IPS-18a (cell line): ENCODE data around the gene FETUB.
A peak's percentile ranks its signal among the peaks of the same experiment; 100 is the strongest.

Source experiments
- H3K27ac ChIP-seq: one replicate; pipeline ENCODE4 v1.5.1; 2013; ENCODE audit warnings: low read length
- H3K27me3 ChIP-seq: one replicate; pipeline ENCODE4 v1.6.1; 2013; ENCODE audit warnings: mild to moderate bottlenecking, low read length; ENCODE audit not compliant: control insufficient read depth, insufficient read depth
- H3K36me3 ChIP-seq: one replicate; pipeline ENCODE4 v1.6.1; 2013; ENCODE audit warnings: low read depth, low read length; ENCODE audit not compliant: control insufficient read depth
- H3K4me1 ChIP-seq: one replicate; pipeline ENCODE4 v1.6.1; 2013; ENCODE audit warnings: low read depth, low read length; ENCODE audit not compliant: control insufficient read depth
- H3K4me3 ChIP-seq: one replicate; pipeline ENCODE4 v1.5.1; 2013; ENCODE audit warnings: low read length
- H3K9ac ChIP-seq: one replicate; pipeline ENCODE4 v1.6.1; 2013; ENCODE audit warnings: mild to moderate bottlenecking, low read length, moderate library complexity
- H3K9me3 ChIP-seq: one replicate; pipeline ENCODE4 v1.6.1; 2013; ENCODE audit warnings: low read depth, low read length; ENCODE audit not compliant: control insufficient read depth

The FETUB gene

DNA sequence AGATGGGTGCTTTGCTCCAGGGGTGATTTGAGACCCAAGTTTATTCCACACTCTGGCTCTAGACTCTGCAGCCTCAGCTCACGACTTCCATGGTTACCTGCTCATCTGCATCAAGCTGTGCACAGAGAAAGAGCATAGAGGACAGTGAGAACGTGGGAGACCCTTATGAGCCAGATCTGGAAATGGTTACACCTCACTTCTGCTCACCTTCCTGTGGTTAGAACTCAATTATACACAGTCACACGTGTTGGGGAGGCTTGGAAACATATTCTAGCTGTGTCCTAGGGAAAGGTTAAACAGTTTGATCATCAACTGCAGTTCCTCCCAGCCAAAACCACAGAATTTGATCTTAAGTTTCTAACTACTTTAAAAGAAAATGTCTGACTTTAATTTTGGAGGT, 1.8 kb downstream of the FETUB start:
- no peaks in the 10 kb centered on the region for H3K9me3 ChIP-seq
- H3K9ac ChIP-seq, result no peak overlapping the region
- H3K27ac ChIP-seq, result no peak overlapping the region
- H3K36me3 ChIP-seq, result no peaks in the 10 kb centered on the region
- peaks cover 8% of the 10 kb centered on the region for H3K4me1 ChIP-seq
- H3K27me3 ChIP-seq, result no peaks in the 10 kb centered on the region
- H3K4me3 ChIP-seq, result no peak overlapping the region

DNA sequence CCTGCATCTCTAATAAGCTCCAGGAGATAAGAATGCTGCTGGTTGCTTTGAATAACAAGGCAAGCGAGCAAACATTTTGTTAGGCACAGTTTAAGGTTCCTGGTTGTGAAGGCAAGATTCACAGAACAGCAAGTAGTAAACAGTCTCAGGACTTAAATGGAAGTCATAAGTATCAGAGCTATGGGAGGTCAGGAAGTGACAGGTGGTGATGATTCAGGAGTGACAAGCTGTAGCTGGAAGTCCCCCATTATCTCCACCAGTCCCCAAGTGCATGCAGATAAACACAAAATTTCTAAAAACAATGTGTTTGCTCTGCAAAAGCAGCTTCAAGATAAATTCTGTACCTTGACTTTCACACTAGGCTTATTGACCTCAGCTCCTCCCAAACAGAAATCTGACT, 3.3 kb downstream of the FETUB start:
- Histone ChIP-seq H3K9ac (no peak overlapping the region), H3K4me1 (peaks cover 8% of the 10 kb centered on the region), H3K36me3 (no peaks in the 10 kb centered on the region), H3K27me3 (no peaks in the 10 kb centered on the region), H3K27ac (no peak overlapping the region), H3K9me3 (no peaks in the 10 kb centered on the region), H3K4me3 (no peak overlapping the region)

DNA sequence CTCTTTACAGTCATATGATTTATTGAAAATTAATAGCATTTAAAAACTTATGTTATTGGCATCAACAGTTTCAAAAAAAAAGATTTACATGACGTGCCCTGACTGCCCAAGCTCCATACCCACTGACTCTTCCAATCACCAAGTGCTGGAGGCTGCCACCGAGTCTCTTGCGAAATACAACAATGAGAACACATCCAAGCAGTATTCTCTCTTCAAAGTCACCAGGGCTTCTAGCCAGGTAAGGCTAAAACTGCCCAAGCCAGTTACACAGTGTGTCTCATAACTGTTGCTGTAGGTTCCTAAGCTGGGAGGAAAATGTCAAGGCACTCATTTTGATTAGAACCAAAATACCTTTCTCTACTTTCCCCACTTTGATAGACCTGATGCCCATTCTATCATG, 4.5 kb downstream of the FETUB start:
- no peaks in the 10 kb centered on the region for H3K9me3 ChIP-seq
- no peak overlapping the region for H3K27ac ChIP-seq
- no peaks in the 10 kb centered on the region for H3K27me3 ChIP-seq
- no peak overlapping the region for H3K9ac ChIP-seq
- H3K4me3 ChIP-seq, result no peak overlapping the region
- H3K4me1 ChIP-seq, result peaks cover 8% of the 10 kb centered on the region
- no peaks in the 10 kb centered on the region for H3K36me3 ChIP-seq

GRCh38 chr3:186646106-186646505, 5.9 kb downstream of the FETUB start:
- Histone ChIP-seq H3K27me3 (no peaks in the 10 kb centered on the region), H3K27ac (no peak overlapping the region), H3K4me1 (peaks cover 8% of the 10 kb centered on the region), H3K9me3 (no peaks in the 10 kb centered on the region), H3K4me3 (no peak overlapping the region), H3K9ac (no peak overlapping the region), H3K36me3 (no peaks in the 10 kb centered on the region)

DNA sequence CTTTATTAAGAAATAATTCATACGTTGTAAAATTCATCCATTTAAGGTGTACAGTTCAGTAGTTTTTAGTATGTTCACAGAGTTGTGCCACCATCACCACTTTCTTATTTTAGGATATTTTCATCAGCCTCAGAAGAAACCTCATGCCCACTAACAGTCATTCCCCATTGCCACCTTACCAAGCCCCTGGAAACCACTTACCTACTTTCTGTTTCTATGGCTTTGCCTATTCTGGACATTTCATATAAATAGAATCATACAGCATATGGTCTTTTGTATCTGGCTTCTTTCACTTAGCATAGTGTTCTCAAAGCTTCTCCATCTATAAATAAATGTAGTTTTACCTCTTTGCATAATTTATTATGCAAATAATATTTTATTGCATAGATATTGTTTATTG, 6.6 kb downstream of the FETUB start:
- H3K27ac ChIP-seq, result no peak overlapping the region

DNA sequence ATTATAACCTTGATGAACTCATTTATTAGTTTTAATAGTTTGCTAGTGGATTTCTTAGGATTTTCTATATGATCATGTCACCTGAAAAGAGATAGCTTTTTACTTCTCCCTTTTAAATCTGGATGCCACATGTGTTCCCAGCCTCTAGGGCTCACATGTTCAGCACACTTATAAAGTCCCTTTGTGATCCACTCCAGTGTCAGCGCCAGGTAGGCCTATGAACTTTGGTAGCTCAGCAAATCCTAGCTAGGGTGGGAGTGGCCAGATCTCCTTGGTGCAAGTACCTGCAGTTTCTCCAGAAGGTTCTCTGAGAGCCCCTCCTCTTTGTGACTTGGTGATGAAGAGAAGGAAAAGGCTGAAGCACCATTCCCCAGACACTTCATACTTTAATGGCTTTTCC, 8.7 kb downstream of the FETUB start:
- Histone ChIP-seq H3K4me3 (no peak overlapping the region), H3K4me1 (no peaks in the 10 kb centered on the region), H3K27ac (no peak overlapping the region), H3K9ac (no peak overlapping the region), H3K36me3 (no peaks in the 10 kb centered on the region), H3K9me3 (no peaks in the 10 kb centered on the region), H3K27me3 (no peaks in the 10 kb centered on the region)

More for the DNA sequence above, 6.6 kb downstream of the FETUB start:
- Histone ChIP-seq H3K9ac (no peak overlapping the region), H3K4me1 (peaks cover 8% of the 10 kb centered on the region), H3K9me3 (no peaks in the 10 kb centered on the region), H3K36me3 (no peaks in the 10 kb centered on the region), H3K4me3 (no peak overlapping the region), H3K27me3 (no peaks in the 10 kb centered on the region)

DNA sequence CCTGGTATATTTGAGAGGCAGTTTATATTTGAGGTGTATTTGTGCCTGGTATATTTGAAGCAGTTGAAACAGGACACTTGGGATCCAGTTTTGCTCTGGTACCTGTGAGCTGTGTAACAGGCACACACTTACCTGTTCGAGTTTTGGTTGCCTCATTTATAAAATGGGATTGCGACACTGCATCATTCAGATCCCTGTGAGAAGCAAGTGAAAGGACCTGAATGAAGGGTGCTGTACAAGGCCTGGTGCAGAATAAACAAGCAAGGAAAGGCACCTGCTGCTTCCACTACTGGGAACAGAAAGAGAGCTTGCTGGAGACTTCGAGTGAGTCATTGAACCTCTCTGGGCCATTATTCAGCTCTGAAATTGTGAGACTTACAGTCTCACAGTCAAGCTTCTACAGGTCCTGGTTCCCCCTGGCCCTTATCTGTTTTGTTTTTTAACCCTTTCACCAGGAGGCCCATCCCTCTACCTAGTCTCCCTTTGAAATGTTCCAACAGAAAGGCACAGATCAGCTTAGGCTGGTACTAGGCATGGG, 11.5 kb downstream of the FETUB start:
- Histone ChIP-seq H3K36me3 (no peaks in the 10 kb centered on the region), H3K9me3 (no peaks in the 10 kb centered on the region), H3K27me3 (no peaks in the 10 kb centered on the region), H3K4me3 (no peak overlapping the region), H3K9ac (no peak overlapping the region), H3K4me1 (peaks cover 6% of the 10 kb centered on the region), H3K27ac (no peak overlapping the region)

DNA sequence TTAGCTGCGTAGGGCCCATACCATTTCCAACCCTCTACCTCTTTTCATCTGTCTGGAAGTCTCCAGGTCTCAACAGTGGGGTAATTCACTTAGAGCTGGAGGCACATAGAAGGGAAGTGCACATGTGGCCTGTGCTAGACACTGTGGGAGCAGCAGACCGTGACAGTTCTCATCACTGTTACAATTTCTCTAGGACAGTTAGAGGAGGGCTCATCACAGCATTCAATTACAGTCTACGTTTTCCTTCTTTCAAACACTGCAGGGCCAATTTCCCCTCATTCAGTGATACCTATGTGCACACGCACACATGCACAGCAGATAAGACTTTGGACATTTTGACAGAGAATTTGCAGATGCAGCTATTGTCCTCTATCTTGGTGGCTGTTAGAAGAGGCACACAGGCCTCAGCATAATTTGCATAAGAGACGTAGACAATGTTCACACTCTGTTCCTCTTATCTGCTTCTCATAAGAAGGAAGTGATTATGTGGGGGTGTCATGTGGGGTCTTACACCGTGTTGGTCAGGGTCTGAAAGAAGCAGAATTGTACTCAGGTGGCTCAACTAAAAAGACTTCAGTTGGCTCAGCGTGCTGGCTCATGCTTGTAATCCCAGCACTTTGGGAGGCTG, 13.0 kb downstream of the FETUB start:
- Histone ChIP-seq H3K4me1 (peaks cover 6% of the 10 kb centered on the region), H3K27ac (no peak overlapping the region), H3K9ac (no peak overlapping the region), H3K36me3 (no peaks in the 10 kb centered on the region), H3K27me3 (no peaks in the 10 kb centered on the region), H3K4me3 (no peak overlapping the region), H3K9me3 (no peaks in the 10 kb centered on the region)

DNA sequence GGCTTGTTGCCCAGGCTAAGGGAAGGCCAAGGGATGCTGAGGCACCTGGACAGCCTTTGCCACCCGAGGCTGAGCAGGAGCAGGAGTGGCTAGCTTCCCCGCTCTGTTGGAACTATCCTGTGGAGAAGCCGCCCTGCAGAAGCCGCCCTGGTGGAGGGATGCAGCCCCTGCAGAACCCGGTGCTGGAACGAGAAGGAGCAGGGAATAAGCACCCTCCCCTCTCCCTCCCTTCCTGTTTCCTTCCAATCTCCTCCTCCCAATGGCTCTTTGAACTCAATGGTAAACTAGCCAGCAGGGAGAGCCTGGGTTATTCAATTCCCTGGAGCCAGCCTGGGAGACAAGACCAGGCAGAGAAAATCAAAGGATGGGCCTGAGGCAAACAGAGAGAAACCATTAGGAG, 13.8 kb downstream of the FETUB start:
- Histone ChIP-seq H3K9me3 (no peaks in the 10 kb centered on the region), H3K9ac (no peak overlapping the region), H3K4me1 (peaks cover 6% of the 10 kb centered on the region), H3K4me3 (no peak overlapping the region), H3K36me3 (no peaks in the 10 kb centered on the region), H3K27ac (no peak overlapping the region), H3K27me3 (no peaks in the 10 kb centered on the region)

DNA sequence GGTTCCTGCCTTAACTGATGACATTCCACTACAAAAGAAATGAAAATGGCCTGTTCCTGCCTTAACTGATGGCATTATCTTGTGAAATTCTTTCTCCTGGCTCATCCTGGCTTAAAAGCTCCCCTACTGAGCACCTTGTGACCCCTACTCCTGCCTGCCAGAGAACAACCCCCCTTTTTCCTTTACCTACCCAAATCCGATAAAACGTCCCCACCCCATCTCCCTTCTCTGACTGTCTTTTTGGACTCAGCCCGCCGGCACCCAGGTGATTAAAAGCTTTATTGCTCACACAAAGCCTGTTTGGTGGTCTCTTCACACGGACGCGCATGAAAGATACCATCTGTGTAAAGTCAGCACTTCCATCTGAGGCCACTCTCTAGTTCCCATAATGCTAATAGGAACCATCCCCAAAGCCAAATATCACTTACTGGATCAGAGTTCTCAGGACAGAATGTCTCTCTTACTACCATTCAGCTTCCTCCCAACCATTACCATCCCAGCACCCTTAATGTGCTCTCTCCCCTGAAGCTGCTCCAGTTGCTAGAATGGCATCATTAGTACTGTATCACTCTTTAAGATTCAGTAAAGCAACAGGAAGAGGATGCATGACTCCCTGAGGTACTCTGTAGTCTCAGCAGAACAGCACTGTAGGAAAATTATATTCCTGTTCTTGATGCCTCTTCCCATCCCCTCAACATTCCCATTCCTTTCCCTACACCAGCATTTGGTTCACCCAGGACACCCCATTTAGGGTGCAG, 23.3 kb downstream of the FETUB start:
- Histone ChIP-seq H3K27me3 (no peaks in the 10 kb centered on the region), H3K36me3 (no peaks in the 10 kb centered on the region), H3K4me3 (no peak overlapping the region), H3K9me3 (no peaks in the 10 kb centered on the region), H3K27ac (no peak overlapping the region), H3K4me1 (peaks cover 15% of the 10 kb centered on the region), H3K9ac (no peak overlapping the region)

DNA sequence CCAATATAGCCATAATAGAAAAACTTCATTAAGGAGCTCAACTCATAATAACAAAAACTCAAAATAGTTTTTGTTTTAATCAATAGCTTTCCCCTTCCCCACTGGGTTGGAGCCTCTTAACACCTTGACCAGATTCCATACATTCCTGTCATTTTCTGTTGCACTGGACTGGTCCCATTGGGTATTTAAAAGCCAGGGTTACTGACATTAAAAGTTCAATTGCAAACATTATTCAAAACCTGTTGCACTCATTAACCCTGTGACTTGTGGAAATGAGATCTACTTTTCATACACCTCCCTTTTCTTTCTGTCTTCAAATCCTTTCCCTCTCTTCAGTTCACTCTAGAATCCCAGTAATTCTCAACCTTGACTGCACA, 23.9 kb downstream of the FETUB start:
- no peaks in the 10 kb centered on the region for H3K27me3 ChIP-seq
- peaks cover 15% of the 10 kb centered on the region for H3K4me1 ChIP-seq
- peak overlapping the region; percentile 9 for H3K4me3 ChIP-seq
- no peak overlapping the region for H3K9ac ChIP-seq
- no peaks in the 10 kb centered on the region for H3K9me3 ChIP-seq
- no peak overlapping the region for H3K27ac ChIP-seq
- no peaks in the 10 kb centered on the region for H3K36me3 ChIP-seq

GRCh38 chr3:186664506-186664905, 24.3 kb downstream of the FETUB start:
- peaks cover 15% of the 10 kb centered on the region for H3K4me1 ChIP-seq
- H3K9ac ChIP-seq, result no peak overlapping the region
- H3K27me3 ChIP-seq, result no peaks in the 10 kb centered on the region
- peak overlapping the region; percentile 9 for H3K4me3 ChIP-seq
- H3K27ac ChIP-seq, result no peak overlapping the region
- H3K36me3 ChIP-seq, result no peaks in the 10 kb centered on the region
- no peaks in the 10 kb centered on the region for H3K9me3 ChIP-seq
